Astrocyte (in vitro differentiated cells and primary cell): ENCODE results near the gene COBL. TPM values are rescaled to one million over a fixed set of nuclear protein-coding genes. Genes with fewer than 3 reads are reported as not detected.

Experiments
- DNase-seq: peaks from one replicate; pipeline ENCODE4 v3.0.0-alpha.2; 2010; ENCODE audit warnings: low read depth
- FAIRE-seq: peaks from 2 replicates; lab custom pipeline; 2011; peaks lifted over from hg19 to GRCh38; lab: Jason Lieb, UNC
- H2AFZ ChIP-seq: 2 replicates; pipeline ENCODE4 v1.6.0; 2012; ENCODE audit warnings: low read depth, low read length, inconsistent platforms
- H3K27ac ChIP-seq: 2 replicates; pipeline ENCODE4 v1.5.1; 2011; ENCODE audit warnings: low read depth, low read length, inconsistent platforms
- H3K27me3 ChIP-seq: 2 replicates; pipeline ENCODE4 v1.6.0; 2011; ENCODE audit warnings: low read length, inconsistent platforms; ENCODE audit not compliant: insufficient read depth
- H3K36me3 ChIP-seq: 2 replicates; pipeline ENCODE4 v1.5.1; 2011; ENCODE audit warnings: low read length, inconsistent platforms; ENCODE audit not compliant: insufficient read depth
- H3K4me1 ChIP-seq: 2 replicates; pipeline ENCODE4 v1.5.1; 2011; ENCODE audit warnings: low read length, inconsistent platforms; ENCODE audit not compliant: insufficient read depth
- H3K4me2 ChIP-seq: 2 replicates; pipeline ENCODE4 v1.6.0; 2012; ENCODE audit warnings: low read length, inconsistent platforms
- H3K4me3 ChIP-seq: 2 replicates; pipeline ENCODE4 v1.5.1; 2011; ENCODE audit warnings: low read depth, mild to moderate bottlenecking, low read length, inconsistent platforms; ENCODE audit not compliant: insufficient read depth
- H3K79me2 ChIP-seq: 2 replicates; pipeline ENCODE4 v1.6.0; 2012; ENCODE audit warnings: mild to moderate bottlenecking, low read length, inconsistent platforms; ENCODE audit not compliant: insufficient read depth
- H3K9ac ChIP-seq: 2 replicates; pipeline ENCODE4 v1.6.0; 2012; ENCODE audit warnings: mild to moderate bottlenecking, low read length, inconsistent platforms
- H3K9me3 ChIP-seq: 2 replicates; pipeline ENCODE4 v1.5.1; 2012; ENCODE audit warnings: low read depth, mild to moderate bottlenecking, low read length, inconsistent platforms; ENCODE audit not compliant: insufficient read depth
- H4K20me1 ChIP-seq: 2 replicates; pipeline ENCODE4 v1.6.0; 2012; ENCODE audit warnings: low read length, inconsistent platforms; ENCODE audit not compliant: insufficient read depth
- H3K27ac Mint-ChIP-seq: one replicate; pipeline ENCODE4 v1.8.0; 2021; ENCODE audit warnings: mild to moderate bottlenecking, mixed read lengths; ENCODE audit not compliant: unreplicated experiment
- H3K27me3 Mint-ChIP-seq: one replicate; pipeline ENCODE4 v1.8.0; 2021; ENCODE audit warnings: low read depth, mixed read lengths; ENCODE audit not compliant: unreplicated experiment
- H3K36me3 Mint-ChIP-seq: one replicate; pipeline ENCODE4 v1.8.0; 2021; ENCODE audit warnings: low read depth, mixed read lengths; ENCODE audit not compliant: unreplicated experiment
- H3K4me1 Mint-ChIP-seq: one replicate; pipeline ENCODE4 v1.8.0; 2021; ENCODE audit warnings: low read depth, mixed read lengths; ENCODE audit not compliant: unreplicated experiment
- H3K4me3 Mint-ChIP-seq: one replicate; pipeline ENCODE4 v1.8.0; 2021; ENCODE audit warnings: mild to moderate bottlenecking, moderate library complexity, mixed read lengths; ENCODE audit not compliant: unreplicated experiment
- H3K9me3 Mint-ChIP-seq: one replicate; pipeline ENCODE4 v1.8.0; 2021; ENCODE audit warnings: mild to moderate bottlenecking, mixed read lengths; ENCODE audit not compliant: unreplicated experiment
- CTCF ChIP-seq: IDR thresholded peaks from 2 replicates; pipeline ENCODE4 v1.5.1; 2011; ENCODE audit warnings: low read depth, mild to moderate bottlenecking, inconsistent platforms, low read length, moderate library complexity; ENCODE audit not compliant: insufficient read depth
- EZH2 ChIP-seq: IDR thresholded peaks from 2 replicates; pipeline ENCODE4 v1.6.1; 2012; ENCODE audit warnings: mild to moderate bottlenecking, low read length, inconsistent platforms; ENCODE audit not compliant: insufficient read depth
- total RNA-seq: library from RNA; stranded (reverse); gene quantifications from 2 replicates; pipeline ENCODE4 v1.2.1, GENCODE V29; 2021

COBL gene
- total RNA-seq, 1 donor from 2014 or later, result 6.4 TPM

GRCh38 chr7:51357821-51358220 is 41.2 kb upstream of the COBL start:
- no peak for FAIRE-seq
- H3K36me3 Mint-ChIP-seq, result no peaks in the 10 kb centered on the region
- Histone ChIP-seq H3K79me2 (no peaks in the 10 kb centered on the region), H3K27ac (no peak overlapping the region), H3K4me1 (no peaks in the 10 kb centered on the region), H4K20me1 (no peaks in the 10 kb centered on the region), H3K9me3 (peaks cover 4% of the 10 kb centered on the region), H3K36me3 (no peaks in the 10 kb centered on the region), H3K27me3 (no peaks in the 10 kb centered on the region), H3K4me2 (no peak overlapping the region), H3K4me3 (no peak overlapping the region), H2AFZ (no peak overlapping the region), H3K9ac (no peak overlapping the region)
- TF ChIP-seq CTCF (no peak), EZH2 (no peak)
- H3K27ac Mint-ChIP-seq, result no peak overlapping the region
- peaks cover 6% of the 10 kb centered on the region for H3K27me3 Mint-ChIP-seq
- no peak for DNase-seq
- no peak overlapping the region for H3K4me3 Mint-ChIP-seq
- H3K9me3 Mint-ChIP-seq, result peaks cover 6% of the 10 kb centered on the region
- peaks cover 1% of the 10 kb centered on the region for H3K4me1 Mint-ChIP-seq

GRCh38 chr7:51356849-51357516 is 40.4 kb upstream of the COBL start:
- no peak overlapping the region for H3K4me3 ChIP-seq
- H3K9me3 ChIP-seq, result no peaks in the 10 kb centered on the region
- Mint-ChIP-seq H3K27ac (no peak overlapping the region), H3K4me3 (no peak overlapping the region), H3K36me3 (no peaks in the 10 kb centered on the region), H3K27me3 (peaks cover 6% of the 10 kb centered on the region), H3K9me3 (peaks cover 6% of the 10 kb centered on the region), H3K4me1 (peaks cover 3% of the 10 kb centered on the region)
- TF ChIP-seq CTCF, result no peak
- TF ChIP-seq EZH2, result no peak
- no peak overlapping the region for H3K9ac ChIP-seq
- H2AFZ ChIP-seq, result no peak overlapping the region
- DNase-seq (no peak), FAIRE-seq (no peak)
- H3K36me3 ChIP-seq, result no peaks in the 10 kb centered on the region
- H3K4me2 ChIP-seq, result no peak overlapping the region
- no peaks in the 10 kb centered on the region for H4K20me1 ChIP-seq
- H3K27me3 ChIP-seq, result no peaks in the 10 kb centered on the region
- H3K4me1 ChIP-seq, result no peaks in the 10 kb centered on the region
- no peak overlapping the region for H3K27ac ChIP-seq
- no peaks in the 10 kb centered on the region for H3K79me2 ChIP-seq

DNA sequence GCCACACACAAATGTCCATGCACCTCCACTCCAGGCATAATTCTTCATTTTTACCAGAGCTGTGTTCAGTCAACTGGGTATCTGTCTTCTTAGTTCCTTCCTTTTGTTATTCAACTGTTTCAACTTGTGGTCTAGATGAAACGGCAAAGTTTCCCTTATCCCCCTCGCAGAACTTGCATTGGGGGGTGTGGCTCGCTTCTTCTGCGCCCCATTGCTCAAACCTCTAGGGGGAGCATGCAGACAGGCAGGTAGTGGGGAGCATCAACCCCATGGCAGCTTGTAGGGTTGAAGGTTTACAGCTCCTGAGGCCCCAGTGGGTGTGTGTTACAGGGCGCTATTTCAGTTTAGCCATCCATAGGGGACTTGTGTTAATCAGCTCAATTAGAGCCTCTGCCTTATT is 38.3 kb upstream of the COBL start:
- no peaks in the 10 kb centered on the region for H3K36me3 Mint-ChIP-seq
- H3K36me3 ChIP-seq, result no peaks in the 10 kb centered on the region
- H3K4me2 ChIP-seq, result no peak overlapping the region
- no peak for FAIRE-seq
- no peak overlapping the region for H3K4me3 Mint-ChIP-seq
- H3K4me3 ChIP-seq, result no peak overlapping the region
- no peaks in the 10 kb centered on the region for H3K9me3 ChIP-seq
- no peaks in the 10 kb centered on the region for H3K4me1 ChIP-seq
- H3K27ac ChIP-seq, result no peak overlapping the region
- H3K27ac Mint-ChIP-seq, result no peak overlapping the region
- no peak for TF ChIP-seq EZH2
- TF ChIP-seq CTCF, result no peak
- peaks cover 3% of the 10 kb centered on the region for H3K27me3 Mint-ChIP-seq
- no peak overlapping the region for H3K9ac ChIP-seq
- H4K20me1 ChIP-seq, result no peaks in the 10 kb centered on the region
- no peak for DNase-seq
- H3K79me2 ChIP-seq, result no peaks in the 10 kb centered on the region
- peaks cover 15% of the 10 kb centered on the region for H3K4me1 Mint-ChIP-seq
- H2AFZ ChIP-seq, result no peak overlapping the region
- H3K9me3 Mint-ChIP-seq, result peaks cover 6% of the 10 kb centered on the region
- H3K27me3 ChIP-seq, result no peaks in the 10 kb centered on the region
